ENCODE measurements around the gene SNAI1.
"Not testable (repeated sequence)": the region's sequence is repeated elsewhere in the genome, so short reads cannot be mapped to it uniquely, and the experiment has no call there.

SNAI1 gene

DNA sequence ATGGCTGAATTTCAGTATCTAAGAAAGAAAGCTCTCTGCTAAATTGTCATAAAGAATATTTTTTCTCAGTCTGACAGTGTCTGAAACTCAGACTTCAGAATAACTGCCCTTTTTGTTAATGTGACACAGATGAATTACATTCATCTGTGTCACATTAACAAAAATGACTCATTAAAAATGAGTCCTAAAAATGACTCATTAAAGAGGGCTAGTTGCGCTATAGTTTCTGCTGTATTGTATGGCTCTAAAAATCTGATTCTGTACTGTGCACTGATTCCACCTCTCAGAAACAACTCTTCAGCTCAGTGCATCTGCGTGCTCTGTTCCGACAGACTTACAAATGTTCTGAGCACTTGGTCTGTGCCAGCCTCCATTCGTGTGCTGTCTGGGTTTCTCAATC, 31.6 kb upstream of the SNAI1 start:
- no peak for DNase-seq (ENCODE audit: low spot score)
- H3K27ac ChIP-seq: no peak overlapping the region
- no peak overlapping the region for H3K4me3 ChIP-seq
- TF ChIP-seq, protein P1, sequence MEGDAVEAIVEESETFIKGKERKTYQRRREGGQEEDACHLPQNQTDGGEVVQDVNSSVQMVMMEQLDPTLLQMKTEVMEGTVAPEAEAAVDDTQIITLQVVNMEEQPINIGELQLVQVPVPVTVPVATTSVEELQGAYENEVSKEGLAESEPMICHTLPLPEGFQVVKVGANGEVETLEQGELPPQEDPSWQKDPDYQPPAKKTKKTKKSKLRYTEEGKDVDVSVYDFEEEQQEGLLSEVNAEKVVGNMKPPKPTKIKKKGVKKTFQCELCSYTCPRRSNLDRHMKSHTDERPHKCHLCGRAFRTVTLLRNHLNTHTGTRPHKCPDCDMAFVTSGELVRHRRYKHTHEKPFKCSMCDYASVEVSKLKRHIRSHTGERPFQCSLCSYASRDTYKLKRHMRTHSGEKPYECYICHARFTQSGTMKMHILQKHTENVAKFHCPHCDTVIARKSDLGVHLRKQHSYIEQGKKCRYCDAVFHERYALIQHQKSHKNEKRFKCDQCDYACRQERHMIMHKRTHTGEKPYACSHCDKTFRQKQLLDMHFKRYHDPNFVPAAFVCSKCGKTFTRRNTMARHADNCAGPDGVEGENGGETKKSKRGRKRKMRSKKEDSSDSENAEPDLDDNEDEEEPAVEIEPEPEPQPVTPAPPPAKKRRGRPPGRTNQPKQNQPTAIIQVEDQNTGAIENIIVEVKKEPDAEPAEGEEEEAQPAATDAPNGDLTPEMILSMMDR (IDR thresholded peaks at IDR 0.05): no peak

DNA sequence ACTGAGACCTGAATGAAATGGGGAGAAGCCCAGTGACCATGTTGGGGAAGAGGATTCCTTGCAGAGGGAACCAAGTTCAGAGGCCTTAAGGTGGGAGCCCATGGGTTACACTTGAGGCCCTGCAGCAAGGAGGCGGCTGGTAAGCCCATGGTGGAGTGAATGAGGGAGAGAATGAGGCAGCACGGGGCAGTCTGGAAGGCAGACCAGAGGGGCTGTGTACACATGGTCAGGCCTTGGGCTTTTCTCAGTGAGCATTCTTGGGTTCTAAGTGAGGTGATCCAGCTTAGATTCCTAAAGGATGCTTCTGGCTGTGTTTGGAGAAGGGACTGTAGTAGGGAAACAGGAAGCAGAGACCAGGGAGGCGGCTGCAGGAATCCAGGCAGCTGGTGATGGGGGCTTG, 27.6 kb upstream of the SNAI1 start:
- Histone ChIP-seq H3K27ac (no peak overlapping the region), H3K4me3 (no peak overlapping the region)
- DNase-seq (ENCODE audit: low spot score): no peak
- TF ChIP-seq, protein P1 (IDR thresholded peaks at IDR 0.05): no peak

DNA sequence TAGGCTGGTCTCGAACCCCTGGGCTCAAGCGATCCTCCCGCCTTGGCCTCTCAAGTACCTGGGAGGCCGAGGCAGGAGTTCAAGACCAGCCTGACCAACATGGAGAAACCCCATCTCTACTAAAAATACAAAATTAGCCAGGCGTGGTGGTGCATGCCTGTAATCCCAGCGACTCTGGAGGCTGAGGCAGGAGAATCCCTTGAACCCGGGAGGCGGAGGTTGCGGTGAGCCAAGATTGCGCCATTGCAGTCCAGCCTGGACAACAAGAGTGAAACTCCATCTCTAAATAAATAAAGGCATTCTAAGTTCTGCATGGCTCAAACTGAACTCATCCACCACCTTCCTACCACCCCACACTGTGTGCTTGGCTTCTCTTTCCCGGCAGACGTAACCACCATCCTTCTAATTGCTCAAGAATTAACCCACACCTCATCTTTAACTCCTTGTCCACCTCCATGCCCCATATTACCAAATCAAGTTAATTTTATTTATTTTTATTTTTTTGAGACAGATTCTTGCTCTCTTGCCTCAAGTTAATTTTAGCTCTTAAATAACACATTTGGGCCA, 26.9 kb upstream of the SNAI1 start:
- not testable (repeated sequence) for DNase-seq (ENCODE audit: low spot score); H3K4me3 ChIP-seq; H3K27ac ChIP-seq

DNA sequence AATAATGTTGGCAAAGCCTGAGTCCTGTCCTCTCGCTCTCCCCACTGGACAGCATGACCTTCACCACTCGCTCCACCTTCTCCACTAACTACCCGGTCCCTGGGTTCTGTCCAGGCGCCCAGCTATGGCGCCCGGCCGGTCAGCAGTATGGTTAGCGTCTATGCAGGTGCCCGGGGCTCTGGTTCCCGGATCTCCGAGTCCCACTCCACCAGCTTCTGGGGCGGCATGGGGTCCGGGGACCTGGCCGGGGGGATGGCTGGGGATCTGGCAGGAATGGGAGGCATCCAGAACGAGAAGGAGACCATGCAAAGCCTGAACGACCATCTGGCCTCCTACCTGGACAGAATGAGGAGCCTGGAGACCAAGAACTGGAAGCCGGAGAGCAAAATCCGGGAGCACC, 26.1 kb upstream of the SNAI1 start:
- TF ChIP-seq, protein P1 (IDR thresholded peaks at IDR 0.05): no peak
- DNase-seq (ENCODE audit: low spot score): no peak
- H3K27ac ChIP-seq: no peak overlapping the region
- H3K4me3 ChIP-seq: no peak overlapping the region

DNA sequence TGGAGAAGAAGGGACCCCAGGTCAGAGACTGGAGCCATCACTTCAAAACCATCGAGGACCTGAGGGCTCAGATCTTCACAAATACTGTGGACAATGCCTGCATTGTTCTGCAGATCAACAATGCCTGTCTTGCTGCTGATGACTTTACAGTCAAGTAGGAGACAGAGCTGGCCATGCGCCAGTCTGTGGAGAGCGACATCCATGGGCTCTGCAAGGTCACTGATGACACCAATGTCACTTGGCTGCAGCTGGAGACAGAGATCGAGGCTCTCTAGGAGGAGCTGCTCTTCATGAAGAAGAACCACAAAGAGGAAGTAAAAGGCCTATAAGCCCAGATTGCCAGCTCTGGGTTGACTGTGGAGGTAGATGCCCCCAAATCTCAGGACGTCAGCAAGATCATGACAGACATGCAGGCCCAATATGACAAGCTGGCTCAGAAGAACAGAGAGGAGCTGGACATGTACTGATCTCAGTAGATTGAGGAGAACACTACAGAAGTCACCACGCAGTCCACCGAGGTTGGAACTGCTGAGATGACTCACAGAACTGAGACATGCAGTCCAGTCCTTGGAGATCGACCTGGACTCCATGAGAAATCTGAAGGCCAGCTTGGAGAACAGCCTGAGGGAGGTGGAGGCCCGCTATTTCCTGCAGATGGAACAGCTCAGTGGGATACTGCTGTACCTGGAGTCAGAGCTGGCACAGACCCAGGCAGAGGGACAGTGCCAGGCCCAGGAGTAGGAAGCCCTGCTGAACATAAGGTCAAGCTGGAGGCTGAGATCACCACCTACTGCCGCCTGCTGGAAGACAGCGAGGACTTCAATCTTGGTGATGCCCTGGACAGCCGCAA, 25.5 kb upstream of the SNAI1 start:
- not testable (repeated sequence) for H3K4me3 ChIP-seq; H3K27ac ChIP-seq; DNase-seq (ENCODE audit: low spot score)

DNA sequence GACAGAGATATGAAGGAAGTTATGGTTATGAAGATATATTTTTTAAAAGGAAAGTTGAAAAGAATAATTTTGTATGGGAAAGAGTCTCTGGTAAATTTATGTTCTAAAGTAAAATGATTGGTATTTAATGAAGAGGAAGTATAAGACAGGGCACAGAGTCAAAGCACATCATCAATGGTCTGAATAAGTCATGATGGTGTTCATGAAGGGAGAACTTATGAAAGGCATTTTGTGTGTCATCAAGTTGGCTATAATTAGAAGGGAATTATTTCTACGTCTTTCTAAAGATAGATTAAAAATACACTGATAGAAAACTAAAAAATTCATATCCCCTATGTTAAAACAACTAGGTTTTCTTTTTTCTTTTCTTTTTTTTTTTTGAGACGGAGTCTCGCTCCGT, 21.4 kb upstream of the SNAI1 start:
- no peak overlapping the region for H3K4me3 ChIP-seq
- TF ChIP-seq, protein P1 (IDR thresholded peaks at IDR 0.05): no peak
- H3K27ac ChIP-seq: no peak overlapping the region
- DNase-seq (ENCODE audit: low spot score): no peak

DNA sequence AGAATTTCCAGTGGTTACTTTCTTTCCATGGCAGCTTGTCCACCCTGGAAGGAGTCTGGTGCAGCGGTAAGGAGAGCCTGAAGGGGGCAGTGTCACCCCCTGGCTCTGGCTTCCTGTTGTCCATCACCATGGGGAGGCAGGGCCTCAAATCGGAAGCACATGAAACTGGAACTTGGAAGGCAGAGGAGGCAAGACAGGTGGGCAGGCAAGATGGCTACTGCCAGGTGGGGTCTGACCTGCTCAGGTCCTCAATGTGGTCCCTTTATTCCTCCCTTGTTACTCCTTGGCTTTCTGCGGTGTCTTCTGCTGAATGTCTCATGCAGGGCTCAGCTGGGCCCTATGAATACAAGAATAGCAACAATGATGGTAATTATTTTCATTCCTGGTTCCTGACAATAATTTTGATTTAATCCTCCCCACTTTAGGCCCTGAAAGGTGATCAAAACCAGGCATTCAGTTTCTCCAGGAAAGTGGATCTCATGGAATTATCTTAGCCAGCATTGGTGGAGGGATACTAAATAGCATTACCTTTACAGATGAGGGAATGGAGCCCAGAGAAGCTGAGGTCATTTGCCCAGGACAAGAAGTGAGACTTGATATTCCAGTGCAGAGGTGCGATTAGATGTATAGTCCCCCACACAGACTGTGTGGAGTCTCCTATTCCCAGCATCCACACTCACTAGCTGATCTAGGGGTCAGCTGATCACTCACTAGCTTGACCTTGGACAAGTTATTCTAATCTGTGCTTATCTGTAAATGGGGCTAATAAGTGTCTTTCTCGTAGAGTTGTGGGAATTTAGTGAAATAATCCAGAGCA, 17.6 kb upstream of the SNAI1 start:
- TF ChIP-seq, protein P1 (IDR thresholded peaks at IDR 0.05): no peak
- Histone ChIP-seq H3K4me3 (no peak overlapping the region), H3K27ac (no peak overlapping the region)
- DNase-seq (ENCODE audit: low spot score): no peak

All from coronary artery (tissue), 2 donors.